Activated CD4-positive, alpha-beta memory T cell treated with anti-CD3 and anti-CD28 coated beads for 36 hours (primary cell): ENCODE data around the gene MPPE1. TPM values are rescaled to one million over a fixed set of nuclear protein-coding genes. Genes with fewer than 3 reads are reported as not detected.

Source experiments
- CTCF ChIA-PET: fragments of 350-600 bp; sonication (Branson Sonifier 250); formaldehyde crosslinking; loops from one replicate; lab custom pipeline; 2021; ENCODE audit warnings: antibody characterized with exemption, inconsistent platforms; lab: Charles Lee
- POLR2A ChIA-PET: fragments of 350-600 bp; sonication (Branson Sonifier 250); formaldehyde crosslinking; loops from one replicate; lab custom pipeline; 2021; ENCODE audit warnings: antibody characterized with exemption; lab: Charles Lee
- DNase-seq: peaks from one replicate; pipeline ENCODE4 v3.0.0-alpha.2; 2020
- H3K27ac Mint-ChIP-seq: one replicate; pipeline ENCODE4 v1.8.0; 2021; ENCODE audit warnings: mixed read lengths
- H3K27me3 Mint-ChIP-seq: one replicate; pipeline ENCODE4 v1.8.0; 2021; ENCODE audit warnings: mixed read lengths
- H3K36me3 Mint-ChIP-seq: one replicate; pipeline ENCODE4 v1.8.0; 2021; ENCODE audit warnings: mixed read lengths
- H3K4me1 Mint-ChIP-seq: one replicate; pipeline ENCODE4 v1.8.0; 2021; ENCODE audit warnings: low read depth, mixed read lengths
- H3K4me3 Mint-ChIP-seq: one replicate; pipeline ENCODE4 v1.8.0; 2021; ENCODE audit warnings: mild to moderate bottlenecking, mixed read lengths
- H3K9me3 Mint-ChIP-seq: one replicate; pipeline ENCODE4 v1.8.0; 2021; ENCODE audit warnings: mixed read lengths
- intact Hi-C: fragments of 100-400 bp; cut with micrococcal nuclease; formaldehyde crosslinking; loops from one replicate; pipeline ENCODE4 v1.15.1; 2023
- total RNA-seq, 2 experiments: library from RNA; stranded (reverse); gene quantifications; one replicate each; pipeline ENCODE4 v1.2.3, GENCODE V29; 2021

The MPPE1 gene
- total RNA-seq, 2 experiments from 2014 or later, result 34.0 to 35.4 TPM

- intact Hi-C loops, result no loop called here
- Mint-ChIP-seq H3K36me3 (peaks cover 9% of the 10 kb centered on the region), H3K4me3 (no peak overlapping the region), H3K4me1 (peaks cover 29% of the 10 kb centered on the region), H3K9me3 (no peaks in the 10 kb centered on the region), H3K27ac (no peak overlapping the region), H3K27me3 (no peaks in the 10 kb centered on the region)
- POLR2A ChIA-PET, result interaction anchor here (1.5 kb wide), 1 partner anchor 60 kb away, joined by 3 read pairs; no protein-coding TSS in a partner anchor
- DNase-seq, result no peak
- CTCF ChIA-PET, result no interaction called here
Observed at GRCh38 chr18:11849279-11849678, 58.8 kb downstream of the MPPE1 start.

- Mint-ChIP-seq H3K27ac (no peak overlapping the region), H3K4me1 (peaks cover 16% of the 10 kb centered on the region), H3K27me3 (no peaks in the 10 kb centered on the region), H3K36me3 (peaks cover 8% of the 10 kb centered on the region), H3K9me3 (no peaks in the 10 kb centered on the region), H3K4me3 (no peak overlapping the region)
- POLR2A ChIA-PET, result no interaction called here
- intact Hi-C loops, result no loop called here
- CTCF ChIA-PET, result no interaction called here
- DNase-seq, result no peak
Observed at GRCh38 chr18:11847811-11848210, 60.3 kb downstream of the MPPE1 start.

- Mint-ChIP-seq H3K27me3 (no peaks in the 10 kb centered on the region), H3K36me3 (no peaks in the 10 kb centered on the region), H3K4me1 (peaks cover 13% of the 10 kb centered on the region), H3K9me3 (no peaks in the 10 kb centered on the region), H3K4me3 (no peak overlapping the region), H3K27ac (no peak overlapping the region)
- no peak for DNase-seq
- CTCF ChIA-PET, result interaction anchor here (1.1 to 1.6 kb wide), 2 partner anchors 11 to 150 kb away, joined by 3 to 5 read pairs; no protein-coding TSS in a partner anchor
- POLR2A ChIA-PET, result interaction anchor here (0.6 kb wide), 1 partner anchor 14 kb away, joined by 3 read pairs; no protein-coding TSS in a partner anchor
- intact Hi-C loops, result no loop called here
Observed at GRCh38 chr18:11845654-11846053, 62.5 kb downstream of the MPPE1 start.

GRCh38 chr18:11844436-11844835 lies 63.7 kb downstream of the MPPE1 start:
- CTCF ChIA-PET, result interaction anchor here (1.6 kb wide), 1 partner anchor 10 kb away, joined by 5 read pairs; no protein-coding TSS in a partner anchor

GRCh38 chr18:11842562-11842961 lies 65.6 kb downstream of the MPPE1 start:
- DNase-seq, result no peak
- no peaks in the 10 kb centered on the region for H3K4me1 Mint-ChIP-seq
- ChIA-PET POLR2A (no interaction called here), CTCF (no interaction called here)
- intact Hi-C loops, result no loop called here
- no peaks in the 10 kb centered on the region for H3K9me3 Mint-ChIP-seq
- no peak overlapping the region for H3K27ac Mint-ChIP-seq
- H3K36me3 Mint-ChIP-seq, result no peaks in the 10 kb centered on the region
- no peak overlapping the region for H3K4me3 Mint-ChIP-seq
- H3K27me3 Mint-ChIP-seq, result no peaks in the 10 kb centered on the region

More at GRCh38 chr18:11844436-11844835, 63.7 kb downstream of the MPPE1 start:
- intact Hi-C loops, result no loop called here
- DNase-seq, result no peak
- Mint-ChIP-seq H3K9me3 (no peaks in the 10 kb centered on the region), H3K27me3 (no peaks in the 10 kb centered on the region), H3K27ac (no peak overlapping the region), H3K36me3 (no peaks in the 10 kb centered on the region), H3K4me3 (no peak overlapping the region), H3K4me1 (peaks cover 1% of the 10 kb centered on the region)
- POLR2A ChIA-PET, result interaction anchor here (0.8 kb wide), 1 partner anchor 18 kb away, joined by 3 read pairs; no protein-coding TSS in a partner anchor

GRCh38 chr18:11840493-11840892 lies 67.6 kb downstream of the MPPE1 start:
- H3K4me3 Mint-ChIP-seq, result no peak overlapping the region
- CTCF ChIA-PET, result interaction anchor here (1.2 to 2.2 kb wide), 2 partner anchors 97 to 396 kb away, joined by 3 to 9 read pairs; no protein-coding TSS in a partner anchor
- POLR2A ChIA-PET, result no interaction called here

GRCh38 chr18:11839556-11839955 lies 68.6 kb downstream of the MPPE1 start:
- ChIA-PET CTCF (interaction anchor here (1.2 to 2.2 kb wide), 2 partner anchors 98 to 397 kb away, joined by 3 to 9 read pairs; no protein-coding TSS in a partner anchor), POLR2A (interaction anchor here (0.6 kb wide), 1 partner anchor 88 kb away, joined by 3 read pairs; no protein-coding TSS in a partner anchor)
- intact Hi-C loops, result no loop called here
- H3K27ac Mint-ChIP-seq, result no peak overlapping the region
- H3K4me3 Mint-ChIP-seq, result no peak overlapping the region
- no peaks in the 10 kb centered on the region for H3K4me1 Mint-ChIP-seq
- no peak for DNase-seq
- H3K9me3 Mint-ChIP-seq, result no peaks in the 10 kb centered on the region
- H3K36me3 Mint-ChIP-seq, result no peaks in the 10 kb centered on the region
- H3K27me3 Mint-ChIP-seq, result no peaks in the 10 kb centered on the region

More at GRCh38 chr18:11840493-11840892, 67.6 kb downstream of the MPPE1 start:
- no peaks in the 10 kb centered on the region for H3K36me3 Mint-ChIP-seq
- intact Hi-C loops, result no loop called here
- DNase-seq, result no peak
- no peaks in the 10 kb centered on the region for H3K4me1 Mint-ChIP-seq
- H3K27ac Mint-ChIP-seq, result no peak overlapping the region
- no peaks in the 10 kb centered on the region for H3K9me3 Mint-ChIP-seq
- H3K27me3 Mint-ChIP-seq, result no peaks in the 10 kb centered on the region

GRCh38 chr18:11834772-11835171 lies 73.3 kb downstream of the MPPE1 start:
- DNase-seq, result no peak
- intact Hi-C loops, result no loop called here
- no peaks in the 10 kb centered on the region for H3K27me3 Mint-ChIP-seq
- no peak overlapping the region for H3K4me3 Mint-ChIP-seq
- CTCF ChIA-PET, result interaction anchor here (1.4 kb wide), 1 partner anchor 10 kb away, joined by 5 read pairs; no protein-coding TSS in a partner anchor
- no peaks in the 10 kb centered on the region for H3K36me3 Mint-ChIP-seq
- no peak overlapping the region for H3K27ac Mint-ChIP-seq
- POLR2A ChIA-PET, result no interaction called here
- no peaks in the 10 kb centered on the region for H3K4me1 Mint-ChIP-seq
- H3K9me3 Mint-ChIP-seq, result no peaks in the 10 kb centered on the region

Other genes with a start within 250 kb of the MPPE1 start
- under 1 TPM in 1 of 2 experiments, not detected in 1; 0.12 TPM for gene GNAL, start 219.1 kb downstream of the MPPE1 start, total RNA-seq
- gene CHMP1B, start 56.9 kb downstream of the MPPE1 start, total RNA-seq, result 10 to 100 TPM; 21.2 to 22.0 TPM
- gene IMPA2, start 73.2 kb upstream of the MPPE1 start, total RNA-seq, result 10 to 100 TPM; 20.3 to 21.6 TPM
- not detected for gene ANKRD62, start 185.5 kb upstream of the MPPE1 start, total RNA-seq